ENCODE measurements around the gene SMURF2. TPM values are rescaled to one million over a fixed set of nuclear protein-coding genes. Genes with fewer than 3 reads are reported as not detected.
"Not testable (repeated sequence)": the region's sequence is repeated elsewhere in the genome, so short reads cannot be mapped to it uniquely, and the experiment has no call there.

The SMURF2 gene
- total RNA-seq, 4 donors from 2014 or later, result 30.5 to 52.7 (median 44.1) TPM

- no peak for TF ChIP-seq EP300 (IDR thresholded peaks at IDR 0.05)
- TF ChIP-seq POLR2AphosphoS5 (IDR thresholded peaks at IDR 0.05), result no peak
- TF ChIP-seq POLR2A (IDR thresholded peaks at IDR 0.05; ENCODE audit: low read depth), result no peak
- TF ChIP-seq CTCF (IDR thresholded peaks at IDR 0.05), result no peak
- intact Hi-C loops (cut with DNase I), result no loop called here
Observed at GRCh38 chr17:64683796-64684195, 21.7 kb upstream of the SMURF2 start.

GRCh38 chr17:64682261-64683181, 20.4 kb upstream of the SMURF2 start:
- H3K4me3 ChIP-seq, result no peak overlapping the region
- peak overlapping the region in 1 of 4 donors; percentile 11 for H3K27ac ChIP-seq (replicated peaks in 1 of 4)
- DNase-seq (ENCODE audit: extremely low spot score), result no peak
- H3K36me3 ChIP-seq, result no peaks in the 10 kb centered on the region
- no peaks in the 10 kb centered on the region for H3K9me3 ChIP-seq
- no peaks in the 10 kb centered on the region for H3K27me3 ChIP-seq
- H3K4me1 ChIP-seq, result no peaks in the 10 kb centered on the region
- 71% methylated on average over 12 of the region's 12 CpGs for WGBS
- no peak for TF ChIP-seq POLR2AphosphoS5 (IDR thresholded peaks at IDR 0.05)
- no peak for TF ChIP-seq CTCF (IDR thresholded peaks at IDR 0.05)
- TF ChIP-seq POLR2A (IDR thresholded peaks at IDR 0.05; ENCODE audit: low read depth), result no peak
- no peak for TF ChIP-seq EP300 (IDR thresholded peaks at IDR 0.05)
- intact Hi-C loops (cut with DNase I), result no loop called here

More at GRCh38 chr17:64683796-64684195, 21.7 kb upstream of the SMURF2 start:
- H3K27ac ChIP-seq (replicated peaks in 1 of 4), result no peak overlapping the region
- no peak for DNase-seq (ENCODE audit: extremely low spot score)
- no peaks in the 10 kb centered on the region for H3K27me3 ChIP-seq
- WGBS, result 68% methylated on average over 2 of the region's 2 CpGs
- no peaks in the 10 kb centered on the region for H3K4me1 ChIP-seq
- H3K4me3 ChIP-seq, result no peak overlapping the region
- no peaks in the 10 kb centered on the region for H3K9me3 ChIP-seq
- no peaks in the 10 kb centered on the region for H3K36me3 ChIP-seq

- no peaks in the 10 kb centered on the region for H3K9me3 ChIP-seq
- 74% methylated on average over 10 of the region's 10 CpGs for WGBS
- intact Hi-C loops (cut with DNase I), result no loop called here
- no peak for DNase-seq (ENCODE audit: extremely low spot score)
- H3K27ac ChIP-seq (replicated peaks in 1 of 4), result no peak overlapping the region
- no peak overlapping the region for H3K4me3 ChIP-seq
- TF ChIP-seq POLR2A (IDR thresholded peaks at IDR 0.05; ENCODE audit: low read depth), result no peak
- no peaks in the 10 kb centered on the region for H3K4me1 ChIP-seq
- no peaks in the 10 kb centered on the region for H3K27me3 ChIP-seq
- no peaks in the 10 kb centered on the region for H3K36me3 ChIP-seq
Observed at GRCh38 chr17:64679710-64680216, 17.7 kb upstream of the SMURF2 start.

GRCh38 chr17:64676763-64677162, 14.7 kb upstream of the SMURF2 start:
- Histone ChIP-seq H3K27me3 (no peaks in the 10 kb centered on the region), H3K27ac (replicated peaks in 1 of 4) (no peak overlapping the region), H3K9me3 (no peaks in the 10 kb centered on the region), H3K36me3 (no peaks in the 10 kb centered on the region), H3K4me1 (no peaks in the 10 kb centered on the region), H3K4me3 (no peak overlapping the region)
- no peak for TF ChIP-seq EP300 (IDR thresholded peaks at IDR 0.05)
- no peak for TF ChIP-seq POLR2A (IDR thresholded peaks at IDR 0.05; ENCODE audit: low read depth)
- TF ChIP-seq POLR2AphosphoS5 (IDR thresholded peaks at IDR 0.05), result no peak
- WGBS, result 46% methylated on average over 2 of the region's 3 CpGs
- intact Hi-C loops (cut with DNase I), result no loop called here
- no peak for DNase-seq (ENCODE audit: extremely low spot score)

- WGBS, result 73% methylated on average over 10 of the region's 10 CpGs
- H3K4me3 ChIP-seq; H3K4me1 ChIP-seq; DNase-seq (ENCODE audit: extremely low spot score); H3K9me3 ChIP-seq; intact Hi-C loops (cut with DNase I); H3K36me3 ChIP-seq; H3K27me3 ChIP-seq; H3K27ac ChIP-seq (replicated peaks in 1 of 4): not testable (repeated sequence)
Observed at GRCh38 chr17:64670843-64671590, 8.9 kb upstream of the SMURF2 start.

- H3K27ac ChIP-seq (replicated peaks in 1 of 4); DNase-seq (ENCODE audit: extremely low spot score); H3K9me3 ChIP-seq; H3K27me3 ChIP-seq; H3K4me1 ChIP-seq; intact Hi-C loops (cut with DNase I); H3K36me3 ChIP-seq; H3K4me3 ChIP-seq: not testable (repeated sequence)
- 77% methylated on average over 14 of the region's 14 CpGs for WGBS
Observed at GRCh38 chr17:64667807-64668721, 6.0 kb upstream of the SMURF2 start.

- H3K4me3 ChIP-seq; H3K27ac ChIP-seq (replicated peaks in 1 of 4); DNase-seq (ENCODE audit: extremely low spot score); intact Hi-C loops (cut with DNase I); H3K9me3 ChIP-seq; H3K36me3 ChIP-seq; H3K27me3 ChIP-seq: not testable (repeated sequence)
- WGBS, result 63% methylated on average over 6 of the region's 6 CpGs
- peaks cover 5 to 20% (median 17%) of the 10 kb centered on the region in 4 donors for H3K4me1 ChIP-seq
Observed at GRCh38 chr17:64664299-64664981, 2.3 kb upstream of the SMURF2 start.

- 95% methylated on average over 12 of the region's 12 CpGs for WGBS
- H3K27ac ChIP-seq (replicated peaks in 1 of 4); H3K36me3 ChIP-seq; H3K27me3 ChIP-seq; intact Hi-C loops (cut with DNase I); H3K9me3 ChIP-seq; H3K4me3 ChIP-seq; DNase-seq (ENCODE audit: extremely low spot score): not testable (repeated sequence)
- peaks cover 8 to 26% (median 23%) of the 10 kb centered on the region in 4 donors for H3K4me1 ChIP-seq
Observed at GRCh38 chr17:64663836-64664235, 1.7 kb upstream of the SMURF2 start.

All from esophagus muscularis mucosa (tissue), 4 donors.